GM18951 (cell line): ENCODE measurements around the gene EPB41.
A peak's percentile ranks its signal among the peaks of the same experiment; 100 is the strongest.

Experiments used
- POLR2A ChIP-seq: IDR thresholded peaks from 4 replicates; pipeline ENCODE4 v1.6.1; 2011; ENCODE audit warnings: mild to moderate bottlenecking; ENCODE audit not compliant: insufficient read length, insufficient read depth; ENCODE audit errors: extremely low read depth
- in situ Hi-C: fragments of 300-500 bp; cut with MboI; formaldehyde crosslinking; loops from one replicate; pipeline ENCODE4 v1.12.0; 2022; ENCODE audit warnings: low sequenced_read_pairs, mixed read lengths, inconsistent platforms; ENCODE audit not compliant: unreplicated experiment

Gene EPB41

DNA sequence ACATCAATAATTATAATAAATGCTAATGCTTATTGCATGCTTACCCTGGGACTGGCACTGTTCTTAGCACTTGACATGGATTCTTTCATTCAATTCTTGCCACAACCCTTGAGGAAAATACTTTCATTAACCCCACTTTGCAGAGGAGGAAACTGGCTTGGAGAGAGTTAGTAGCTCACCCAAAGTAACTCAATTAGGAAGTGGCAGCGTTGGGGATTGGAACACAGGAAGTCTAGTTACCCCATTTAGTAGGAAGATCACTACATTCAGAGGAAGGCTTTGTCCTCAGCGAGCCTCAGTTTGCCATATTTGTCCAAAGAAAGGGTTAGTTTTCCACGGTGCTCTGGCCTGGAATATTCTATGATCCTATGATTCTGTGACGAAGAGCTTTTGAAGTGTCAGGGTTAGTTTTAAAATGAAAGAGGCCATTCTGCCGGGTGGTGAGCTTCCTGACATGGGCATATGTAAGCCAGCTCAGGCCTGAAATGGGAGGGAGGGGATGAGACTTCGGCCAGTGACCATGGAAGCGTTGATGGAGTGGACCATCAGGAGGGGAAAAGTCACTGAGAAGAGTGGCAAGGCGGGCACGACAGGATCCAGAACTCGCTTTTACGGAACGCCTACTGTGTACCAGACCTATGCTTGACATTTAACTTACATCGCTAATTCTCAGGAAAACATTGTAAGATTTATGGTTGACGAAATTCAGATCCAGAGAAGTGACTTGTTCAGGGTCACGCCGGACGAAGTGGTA is 28.2 kb upstream of the EPB41 start:
- no peak for TF ChIP-seq POLR2A
- in situ Hi-C loops, result loop anchor here (10.0 kb wide), 1 partner anchor 309 kb away; no protein-coding TSS in a partner anchor

DNA sequence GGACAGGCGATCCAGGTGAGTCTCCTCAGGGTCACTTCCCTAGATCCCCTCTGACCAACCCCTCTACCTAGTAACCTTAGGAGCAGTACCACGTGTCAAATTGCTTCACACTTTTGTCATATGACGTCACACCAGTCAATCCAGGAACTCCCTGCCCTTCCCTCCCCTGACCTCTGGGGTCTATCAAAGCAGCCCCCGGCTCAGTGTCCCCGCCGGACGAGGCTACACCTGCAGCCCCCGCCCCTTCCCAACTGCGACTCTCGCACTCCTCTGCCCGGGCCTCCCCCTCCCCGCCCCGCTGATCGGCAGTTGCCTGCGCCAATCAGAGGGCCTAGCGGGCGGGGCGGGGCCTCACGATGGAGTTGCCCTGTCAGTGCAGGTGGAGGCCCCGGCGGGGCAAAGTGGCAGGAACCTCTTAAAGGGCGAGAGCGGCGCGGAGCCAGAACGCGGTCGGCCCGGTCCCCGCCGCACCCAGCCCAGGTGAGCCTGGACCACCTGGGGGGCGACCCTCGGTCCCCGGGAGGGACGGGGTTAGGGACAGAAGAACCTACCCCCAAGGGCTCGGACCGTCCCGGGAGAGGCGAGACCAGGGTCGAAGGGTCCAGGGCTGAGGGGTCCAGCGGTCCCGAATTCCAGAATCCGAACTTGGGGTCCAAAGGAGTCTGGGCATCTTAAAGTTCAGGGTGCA is 27.5 kb upstream of the EPB41 start:
- in situ Hi-C loops, result loop anchor here (10.0 kb wide), 1 partner anchor 308 kb away; no protein-coding TSS in a partner anchor

DNA sequence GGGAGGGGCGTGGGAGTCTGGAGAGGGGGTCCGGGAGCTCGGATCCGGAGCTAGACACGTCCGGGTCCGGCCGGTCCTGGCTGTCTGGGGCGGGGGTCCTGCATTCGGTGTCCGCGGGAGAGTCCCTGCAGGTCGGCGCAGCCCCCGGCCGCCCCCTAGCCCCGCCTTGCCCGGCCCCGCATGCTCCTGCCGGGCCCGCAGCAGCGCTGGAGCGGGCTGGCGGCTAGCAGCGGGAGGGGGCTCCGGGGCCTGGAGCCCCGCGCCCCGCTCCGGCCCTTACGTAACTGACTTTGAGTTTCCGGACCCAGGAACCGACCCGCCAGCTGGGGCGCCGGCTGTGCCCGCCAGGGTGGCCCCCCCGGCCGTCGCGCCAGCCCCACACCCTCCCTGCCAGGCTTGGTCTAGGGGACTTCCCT is 26.9 kb upstream of the EPB41 start:
- in situ Hi-C loops, result loop anchor here (10.0 kb wide), 1 partner anchor 307 kb away; no protein-coding TSS in a partner anchor
- no peak for TF ChIP-seq POLR2A

More for the DNA sequence above, 27.5 kb upstream of the EPB41 start:
- TF ChIP-seq POLR2A, result peak; percentile 54

- no peak for TF ChIP-seq POLR2A
Observed at GRCh38 chr1:28887835-28888682, 26.3 kb upstream of the EPB41 start.

GRCh38 chr1:28888915-28889314 is 25.5 kb upstream of the EPB41 start:
- TF ChIP-seq POLR2A, result no peak
- in situ Hi-C loops, result loop anchor here (10.0 kb wide), 1 partner anchor 306 kb away; no protein-coding TSS in a partner anchor

More at GRCh38 chr1:28887835-28888682, 26.3 kb upstream of the EPB41 start:
- in situ Hi-C loops, result loop anchor here (10.0 kb wide), 1 partner anchor 307 kb away; no protein-coding TSS in a partner anchor

DNA sequence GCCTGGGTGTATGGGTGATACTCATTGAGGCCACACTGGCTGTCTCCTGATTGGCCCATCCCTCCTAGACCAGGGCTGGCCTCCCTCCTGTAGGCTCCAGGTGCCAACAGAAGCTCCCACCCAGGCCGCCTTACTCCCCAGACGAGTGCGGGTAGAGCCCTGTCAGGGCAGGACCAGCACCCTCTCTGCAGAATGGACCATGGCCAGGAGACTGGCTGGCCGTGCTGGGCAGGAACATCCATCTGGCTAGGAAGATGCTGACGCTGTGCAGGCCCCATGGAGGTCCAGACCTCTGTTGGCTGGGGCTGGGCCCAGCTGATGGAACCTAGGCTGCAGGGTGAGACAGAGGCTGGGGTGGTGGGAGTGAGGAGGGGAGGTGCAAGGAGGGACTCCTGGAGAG is 25.0 kb upstream of the EPB41 start:
- no peak for TF ChIP-seq POLR2A
- in situ Hi-C loops, result loop anchor here (10.0 kb wide), 1 partner anchor 305 kb away; no protein-coding TSS in a partner anchor

- in situ Hi-C loops, result no loop called here
- TF ChIP-seq POLR2A, result no peak
Observed at GRCh38 chr1:28890435-28890834, 23.9 kb upstream of the EPB41 start.

DNA sequence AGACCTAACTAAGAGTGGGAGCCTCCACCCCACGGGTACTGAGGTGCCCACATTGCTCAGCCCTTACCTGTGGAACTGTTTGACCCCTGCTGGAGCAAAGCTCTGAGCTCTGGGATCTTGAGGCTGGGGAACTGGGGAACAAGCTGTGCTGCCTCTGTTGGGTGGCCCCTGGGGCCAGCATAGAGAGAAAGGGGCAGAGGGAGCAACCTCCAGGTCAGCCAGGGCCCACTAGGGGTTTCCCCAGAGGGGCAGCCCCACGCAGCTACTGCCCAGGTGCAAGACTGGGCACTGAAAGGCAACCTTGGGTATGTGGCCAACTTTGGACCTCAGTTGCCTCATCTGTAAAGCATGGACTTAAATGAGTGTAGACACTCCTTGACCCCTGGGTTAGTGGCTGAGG is 23.5 kb upstream of the EPB41 start:
- no peak for TF ChIP-seq POLR2A
- in situ Hi-C loops, result no loop called here

GRCh38 chr1:28891256-28891655 is 23.1 kb upstream of the EPB41 start:
- in situ Hi-C loops, result no loop called here

DNA sequence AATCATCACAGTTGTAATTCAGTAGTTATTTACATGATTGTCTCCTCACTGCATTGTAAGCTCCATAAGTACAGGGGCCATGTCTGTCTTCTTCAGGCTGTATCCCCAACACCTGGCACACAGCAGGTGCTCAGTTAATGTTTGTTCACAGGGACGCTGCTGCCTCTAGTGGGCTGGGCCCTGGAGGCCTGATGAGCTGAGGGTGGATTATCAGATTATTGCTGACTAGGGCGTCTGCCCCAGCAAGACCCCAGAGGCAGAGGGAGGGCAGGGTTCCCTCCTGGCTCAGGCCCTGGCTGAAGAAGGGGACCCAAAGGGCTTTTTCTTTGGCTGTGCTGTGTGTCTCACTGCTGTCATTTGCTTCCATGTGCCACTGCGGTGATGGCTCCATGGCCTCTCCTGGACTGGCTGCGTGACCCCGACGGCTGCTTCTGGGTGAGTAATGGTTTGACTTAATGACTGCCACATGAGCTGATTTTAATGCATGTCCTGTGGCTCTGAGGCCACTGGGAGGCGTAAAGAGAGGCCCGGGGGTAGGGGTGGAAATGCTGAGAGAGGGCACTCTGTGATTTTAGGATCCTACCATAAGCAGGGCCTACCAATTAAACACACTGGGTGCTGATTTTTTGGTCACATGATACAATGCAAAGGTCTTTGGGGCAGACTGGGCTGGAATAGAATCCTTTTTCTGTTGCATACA is 20.8 kb upstream of the EPB41 start:
- in situ Hi-C loops, result no loop called here
- TF ChIP-seq POLR2A, result no peak

More at GRCh38 chr1:28891256-28891655, 23.1 kb upstream of the EPB41 start:
- TF ChIP-seq POLR2A, result no peak

GRCh38 chr1:28894785-28895184 is 19.6 kb upstream of the EPB41 start:
- in situ Hi-C loops, result no loop called here
- TF ChIP-seq POLR2A, result no peak

GRCh38 chr1:28895896-28896608 is 18.3 kb upstream of the EPB41 start:
- in situ Hi-C loops, result no loop called here
- no peak for TF ChIP-seq POLR2A
